ENCODE results near the gene H3-3A.

DNA sequence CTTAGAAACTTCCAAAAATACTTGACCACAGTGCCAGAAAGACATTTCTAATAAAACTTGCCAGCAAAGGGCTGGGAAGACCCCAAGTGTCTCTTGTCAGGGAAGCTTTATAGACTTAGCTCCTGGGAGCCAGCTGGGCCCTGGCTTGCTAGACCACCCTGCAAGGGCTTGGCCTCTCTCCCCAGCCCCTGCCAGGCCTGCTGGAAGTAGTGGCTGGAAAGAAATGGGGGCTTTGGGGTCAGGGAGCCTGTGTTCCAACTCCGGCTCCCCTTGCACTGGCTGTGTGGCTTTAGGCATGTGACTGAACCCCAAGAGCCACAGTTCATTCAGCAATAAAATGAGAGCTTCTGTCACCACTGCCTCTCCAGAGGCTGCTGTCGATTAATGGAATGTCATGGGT, 31.1 kb downstream of the H3-3A start:
- TF ChIP-seq, protein P1, sequence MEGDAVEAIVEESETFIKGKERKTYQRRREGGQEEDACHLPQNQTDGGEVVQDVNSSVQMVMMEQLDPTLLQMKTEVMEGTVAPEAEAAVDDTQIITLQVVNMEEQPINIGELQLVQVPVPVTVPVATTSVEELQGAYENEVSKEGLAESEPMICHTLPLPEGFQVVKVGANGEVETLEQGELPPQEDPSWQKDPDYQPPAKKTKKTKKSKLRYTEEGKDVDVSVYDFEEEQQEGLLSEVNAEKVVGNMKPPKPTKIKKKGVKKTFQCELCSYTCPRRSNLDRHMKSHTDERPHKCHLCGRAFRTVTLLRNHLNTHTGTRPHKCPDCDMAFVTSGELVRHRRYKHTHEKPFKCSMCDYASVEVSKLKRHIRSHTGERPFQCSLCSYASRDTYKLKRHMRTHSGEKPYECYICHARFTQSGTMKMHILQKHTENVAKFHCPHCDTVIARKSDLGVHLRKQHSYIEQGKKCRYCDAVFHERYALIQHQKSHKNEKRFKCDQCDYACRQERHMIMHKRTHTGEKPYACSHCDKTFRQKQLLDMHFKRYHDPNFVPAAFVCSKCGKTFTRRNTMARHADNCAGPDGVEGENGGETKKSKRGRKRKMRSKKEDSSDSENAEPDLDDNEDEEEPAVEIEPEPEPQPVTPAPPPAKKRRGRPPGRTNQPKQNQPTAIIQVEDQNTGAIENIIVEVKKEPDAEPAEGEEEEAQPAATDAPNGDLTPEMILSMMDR (IDR thresholded peaks at IDR 0.05; ENCODE audit: poor library complexity), result no peak
- TF ChIP-seq EZH2 (IDR thresholded peaks at IDR 0.05; ENCODE audit: borderline replicate concordance), result no peak
